SK-N-SH treated with all-trans-retinoic acid at 6 μM for 48 hours (cell line): ENCODE results near the gene WDR76.

Experiments used
- BACH2 ChIP-seq: fragments of 250-450 bp; sonication (Bioruptor Pico); IDR thresholded peaks from 2 replicates; pipeline ENCODE4 v1.9.0; 2021; ENCODE audit warnings: mild to moderate bottlenecking, borderline replicate concordance
- CREB5 ChIP-seq: fragments of 250-450 bp; sonication (Bioruptor Pico); IDR thresholded peaks from 2 replicates; pipeline ENCODE4 v1.5.1; 2020; ENCODE audit warnings: low read depth, mild to moderate bottlenecking, moderate library complexity
- GLIS3 ChIP-seq: fragments of 250-450 bp; sonication (Bioruptor Pico); IDR thresholded peaks from 2 replicates; pipeline ENCODE4 v1.5.0; 2020; ENCODE audit warnings: mild to moderate bottlenecking, moderate library complexity
- PPARA ChIP-seq: fragments of 250-450 bp; sonication (Bioruptor Pico); IDR thresholded peaks from 2 replicates; pipeline ENCODE4 v1.5.0; 2020; ENCODE audit warnings: mild to moderate bottlenecking, borderline replicate concordance
- RARB ChIP-seq: fragments of 250-450 bp; sonication (Bioruptor Pico); IDR thresholded peaks from 2 replicates; pipeline ENCODE4 v1.8.0; 2021; ENCODE audit warnings: mild to moderate bottlenecking, moderate library complexity
- ZFP3 ChIP-seq: fragments of 250-450 bp; sonication (Bioruptor Pico); IDR thresholded peaks from 2 replicates; pipeline ENCODE4 v1.5.0; 2020; ENCODE audit warnings: mild to moderate bottlenecking, moderate library complexity
- ZNF565 ChIP-seq: fragments of 450-650 bp; formaldehyde crosslinking; conservative IDR thresholded peaks from 2 replicates; pipeline ENCODE4 v1.5.0; 2020; ENCODE audit warnings: low read depth, mild to moderate bottlenecking, moderate library complexity
- ZNF70 ChIP-seq: fragments of 450-650 bp; formaldehyde crosslinking; IDR thresholded peaks from 2 replicates; pipeline ENCODE4 v1.5.0; 2020; ENCODE audit warnings: mild to moderate bottlenecking, moderate library complexity

GRCh38 chr15:43808960-43809678 is 17.7 kb upstream of the WDR76 start:
- TF ChIP-seq ZNF565 (no peak), ZFP3 (no peak), GLIS3 (no peak), BACH2 (CRISPR knock-in tag) (no peak), RARB (CRISPR knock-in tag) (no peak), PPARA (CRISPR knock-in tag) (no peak), CREB5 (no peak), ZNF70 (CRISPR knock-in tag) (no peak)
